ENCODE data around the gene FAM185A. TPM values are rescaled to one million over a fixed set of nuclear protein-coding genes. Genes with fewer than 3 reads are reported as not detected.
A peak's percentile ranks its signal among the peaks of the same experiment; 100 is the strongest.
"Not testable (repeated sequence)": the region's sequence is repeated elsewhere in the genome, so short reads cannot be mapped to it uniquely, and the experiment has no call there.

Gene FAM185A
- total RNA-seq, result 10 to 100 TPM in 2 of 10 donors, 1 to 10 TPM in 8; 4.8 to 12.4 (median 8.5) TPM
- polyA plus RNA-seq, result 1 to 10 TPM; 3.7 to 4.6 TPM
- long read RNA-seq, donor 1, transcript FAM185A-202 (8 exons, 1,179 nt), result major isoform, 8 of 11 reads
- long read RNA-seq, donor 1, partial matches to known transcripts, result 0 of 11 reads
- long read RNA-seq, donor 1, other reads (novel, unspliced or antisense), result 3 of 11 reads
- long read RNA-seq, donor 2, partial matches to known transcripts, result 2 of 9 reads
- long read RNA-seq, donor 2, other reads (novel, unspliced or antisense), result 5 of 9 reads
- long read RNA-seq, donor 3, transcript FAM185A-202 (8 exons, 1,179 nt), result major isoform, 9 of 23 reads
- long read RNA-seq, donor 3, partial matches to known transcripts, result 0 of 23 reads
- long read RNA-seq, donor 3, other reads (novel, unspliced or antisense), result 13 of 23 reads

DNA sequence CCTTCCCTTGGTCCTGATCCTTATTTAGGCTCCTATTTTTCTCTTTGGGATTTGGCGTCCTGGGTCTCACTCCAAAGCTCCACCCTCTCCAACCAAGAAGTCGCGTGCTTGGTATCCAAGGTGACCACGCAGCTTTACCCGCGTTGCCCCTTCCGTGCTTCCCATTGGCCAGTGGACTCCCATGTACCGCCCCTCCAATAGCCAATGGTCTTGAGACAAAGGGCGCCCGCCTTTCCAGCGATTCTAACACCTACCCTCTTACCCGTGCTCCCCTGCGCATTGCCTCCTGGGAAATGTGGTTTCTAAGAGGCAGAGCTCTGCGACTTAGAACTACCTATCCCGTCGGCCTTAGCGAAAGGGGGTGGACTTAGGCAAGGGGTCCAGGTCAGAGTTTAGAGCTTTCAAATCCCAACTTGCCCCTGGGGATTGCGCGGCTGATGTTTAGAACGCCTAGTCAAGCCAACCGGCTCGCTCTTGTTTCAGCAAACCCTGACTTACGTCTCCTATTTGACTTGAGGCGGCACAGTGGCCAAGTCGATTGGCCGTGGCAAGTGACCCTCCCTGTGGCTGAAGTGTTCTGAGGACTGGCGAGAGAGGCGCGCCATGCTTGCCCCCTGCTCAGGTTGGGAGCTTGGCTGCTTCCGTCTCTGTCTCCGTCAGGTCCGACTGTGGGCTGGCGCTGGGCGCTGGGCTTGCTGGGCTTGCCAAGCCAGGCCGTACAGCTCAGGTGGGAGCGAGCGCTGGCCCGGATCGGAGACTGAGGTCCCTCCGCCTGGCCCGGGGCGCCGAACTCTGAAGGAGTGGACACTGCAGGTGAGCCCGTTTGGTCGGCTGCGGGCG, at the start of gene FAM185A:
TSS of gene FAM185A (plus strand) at position 395 of the 840 bp plus-strand sequence. CDS start at position 604, 209 bp downstream.
- ATAC-seq (peak; percentile 99 to 100 (median 100)), DNase-seq (peak; percentile 95 to 99)
- Histone ChIP-seq H3K4me1 (peaks cover 0 to 20% (median 13%) of the 10 kb centered on the region in 9 donors), H3K27ac (peak within 1 kb of the TSS in 8 of 10 donors; percentile 58 to 80 (median 74)), H3K4me3 (peak within 1 kb of the TSS; percentile 42 to 85 (median 74))
- H3K36me3 ChIP-seq, H3K9me3 ChIP-seq, H3K27me3 ChIP-seq: not testable (repeated sequence)
- 0% methylated on average over 32 to 39 of the region's 47 CpGs for WGBS, 2 donors
- intact Hi-C loops (cut with DNase I), result loop anchor here in 3 of 10 donors (5.0 kb wide), 1 partner anchor 323 kb away; the partner anchor contains the start of gene FBXL13 (in 3 of the 3)

GRCh38 chr7:102713011-102713690, 35.6 kb upstream of the FAM185A start:
- H3K36me3 ChIP-seq; H3K4me1 ChIP-seq; H3K4me3 ChIP-seq; DNase-seq; H3K9me3 ChIP-seq; ATAC-seq; intact Hi-C loops (cut with DNase I); H3K27me3 ChIP-seq; H3K27ac ChIP-seq: not testable (repeated sequence)
- WGBS, 2 donors, result 35 to 44% methylated on average over 5 of the region's 5 CpGs

- H3K27ac ChIP-seq; H3K9me3 ChIP-seq; H3K4me3 ChIP-seq; DNase-seq; H3K36me3 ChIP-seq; intact Hi-C loops (cut with DNase I); H3K4me1 ChIP-seq; H3K27me3 ChIP-seq: not testable (repeated sequence)
- WGBS, 2 donors, result no CpG with 5 or more reads among the region's 1 CpG
- peak in 1 of 8 donors; percentile 33 for ATAC-seq
Observed at GRCh38 chr7:102713691-102714080, 35.1 kb upstream of the FAM185A start.

GRCh38 chr7:102714774-102715522, 33.9 kb upstream of the FAM185A start:
- intact Hi-C loops (cut with DNase I); H3K27ac ChIP-seq; H3K36me3 ChIP-seq; H3K9me3 ChIP-seq; DNase-seq; H3K27me3 ChIP-seq; H3K4me3 ChIP-seq; ATAC-seq; H3K4me1 ChIP-seq: not testable (repeated sequence)
- 89 to 92% methylated on average over 2 to 5 of the region's 6 CpGs for WGBS, 2 donors

GRCh38 chr7:102715718-102716117, 33.1 kb upstream of the FAM185A start:
- peak in 1 of 8 donors; percentile 29 for ATAC-seq

DNA sequence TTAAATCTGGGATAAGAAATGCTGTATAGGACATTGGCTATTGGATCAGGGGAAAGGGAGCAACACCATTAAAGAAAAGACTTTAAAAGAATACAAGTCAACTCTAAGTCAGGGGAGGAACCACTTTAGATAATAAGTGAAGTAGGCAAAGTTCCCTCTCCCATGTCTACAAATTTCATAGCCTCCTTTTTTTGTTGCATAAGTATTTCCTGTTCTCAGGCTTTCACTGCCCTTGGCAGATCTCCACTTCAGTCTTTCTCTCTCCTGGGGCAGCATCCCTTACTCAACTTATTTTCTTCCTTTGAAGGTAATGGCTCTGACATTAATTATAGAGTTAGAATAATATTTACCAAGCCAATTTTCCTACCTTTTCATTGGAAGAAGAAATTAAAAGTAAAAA, 30.3 kb upstream of the FAM185A start:
- H3K36me3 ChIP-seq; DNase-seq; H3K27me3 ChIP-seq; H3K4me1 ChIP-seq; H3K27ac ChIP-seq; H3K4me3 ChIP-seq; H3K9me3 ChIP-seq; intact Hi-C loops (cut with DNase I); ATAC-seq: not testable (repeated sequence)

More at GRCh38 chr7:102715718-102716117, 33.1 kb upstream of the FAM185A start:
- DNase-seq; intact Hi-C loops (cut with DNase I); H3K36me3 ChIP-seq; H3K4me3 ChIP-seq; H3K9me3 ChIP-seq; H3K27ac ChIP-seq; H3K27me3 ChIP-seq; H3K4me1 ChIP-seq: not testable (repeated sequence)
- 68 to 69% methylated on average over 2 of the region's 3 CpGs for WGBS, 2 donors

DNA sequence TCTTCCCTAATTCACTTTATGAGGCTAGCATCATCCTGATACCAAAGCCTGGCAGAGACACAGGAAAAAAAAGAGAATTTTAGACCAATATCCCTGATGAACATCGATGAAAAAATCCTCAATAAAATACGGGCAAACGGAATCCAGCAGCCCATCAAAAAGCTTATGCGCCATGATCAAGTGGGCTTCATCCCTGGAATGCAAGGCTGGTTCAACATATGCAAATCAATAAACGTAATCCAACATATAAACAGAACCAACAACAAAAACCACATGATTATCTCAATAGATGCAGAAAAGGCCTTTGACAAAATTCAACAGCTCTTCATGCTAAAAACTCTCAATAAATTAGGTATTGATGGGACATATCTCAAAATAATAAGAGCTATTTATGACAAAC, 22.6 kb upstream of the FAM185A start:
- DNase-seq; H3K4me3 ChIP-seq; H3K4me1 ChIP-seq; H3K27me3 ChIP-seq; ATAC-seq; H3K36me3 ChIP-seq; intact Hi-C loops (cut with DNase I); H3K27ac ChIP-seq: not testable (repeated sequence)
- peaks cover 0 to 16% (median 0%) of the 10 kb centered on the region in 11 donors for H3K9me3 ChIP-seq
- 92 to 95% methylated on average over 5 of the region's 5 CpGs for WGBS, 2 donors

DNA sequence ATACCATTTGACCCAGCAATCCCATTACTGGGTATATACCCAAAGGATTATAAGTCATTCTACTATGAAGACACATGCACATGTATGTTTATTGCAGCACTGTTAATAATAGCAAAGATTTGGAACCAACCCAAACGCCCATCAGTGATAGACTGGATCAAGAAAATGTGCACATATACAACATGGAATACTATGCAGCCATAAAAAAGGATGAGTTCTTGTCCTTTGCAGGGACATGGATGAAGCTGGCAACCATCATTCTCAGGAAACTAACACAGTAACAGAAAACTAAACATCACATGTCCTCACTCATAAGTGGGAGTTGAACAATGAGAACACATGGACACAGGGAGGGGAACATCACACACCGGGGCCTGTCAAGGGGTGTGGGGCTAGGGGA, 19.1 kb upstream of the FAM185A start:
- H3K27me3 ChIP-seq; H3K9me3 ChIP-seq; ATAC-seq; DNase-seq; H3K4me3 ChIP-seq; intact Hi-C loops (cut with DNase I); H3K27ac ChIP-seq; H3K36me3 ChIP-seq; H3K4me1 ChIP-seq: not testable (repeated sequence)
- WGBS, 2 donors, result 71 to 72% methylated on average over 2 of the region's 2 CpGs

GRCh38 chr7:102730431-102730830, 18.4 kb upstream of the FAM185A start:
- intact Hi-C loops (cut with DNase I); DNase-seq; H3K9me3 ChIP-seq; H3K27me3 ChIP-seq; H3K4me3 ChIP-seq; H3K4me1 ChIP-seq; H3K36me3 ChIP-seq; ATAC-seq; H3K27ac ChIP-seq: not testable (repeated sequence)
- WGBS, 2 donors, result 67 to 69% methylated on average over 1 of the region's 3 CpGs
